Measurements from ENCODE around the gene PDE7B. TPM values are rescaled to one million over a fixed set of nuclear protein-coding genes. Genes with fewer than 3 reads are reported as not detected.

The PDE7B gene
- total RNA-seq, 4 donors from 2014 or later: 3.4 to 15.4 (median 9.3) TPM

GRCh38 chr6:135875446-135875845 lies 23.9 kb downstream of the PDE7B start:
- TF ChIP-seq EP300 (IDR thresholded peaks at IDR 0.05) (no peak), POLR2AphosphoS5 (IDR thresholded peaks at IDR 0.05) (no peak), POLR2A (IDR thresholded peaks at IDR 0.05; ENCODE audit: low read depth) (no peak)
- TF ChIP-seq, protein P1, sequence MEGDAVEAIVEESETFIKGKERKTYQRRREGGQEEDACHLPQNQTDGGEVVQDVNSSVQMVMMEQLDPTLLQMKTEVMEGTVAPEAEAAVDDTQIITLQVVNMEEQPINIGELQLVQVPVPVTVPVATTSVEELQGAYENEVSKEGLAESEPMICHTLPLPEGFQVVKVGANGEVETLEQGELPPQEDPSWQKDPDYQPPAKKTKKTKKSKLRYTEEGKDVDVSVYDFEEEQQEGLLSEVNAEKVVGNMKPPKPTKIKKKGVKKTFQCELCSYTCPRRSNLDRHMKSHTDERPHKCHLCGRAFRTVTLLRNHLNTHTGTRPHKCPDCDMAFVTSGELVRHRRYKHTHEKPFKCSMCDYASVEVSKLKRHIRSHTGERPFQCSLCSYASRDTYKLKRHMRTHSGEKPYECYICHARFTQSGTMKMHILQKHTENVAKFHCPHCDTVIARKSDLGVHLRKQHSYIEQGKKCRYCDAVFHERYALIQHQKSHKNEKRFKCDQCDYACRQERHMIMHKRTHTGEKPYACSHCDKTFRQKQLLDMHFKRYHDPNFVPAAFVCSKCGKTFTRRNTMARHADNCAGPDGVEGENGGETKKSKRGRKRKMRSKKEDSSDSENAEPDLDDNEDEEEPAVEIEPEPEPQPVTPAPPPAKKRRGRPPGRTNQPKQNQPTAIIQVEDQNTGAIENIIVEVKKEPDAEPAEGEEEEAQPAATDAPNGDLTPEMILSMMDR (IDR thresholded peaks at IDR 0.05): no peak

DNA sequence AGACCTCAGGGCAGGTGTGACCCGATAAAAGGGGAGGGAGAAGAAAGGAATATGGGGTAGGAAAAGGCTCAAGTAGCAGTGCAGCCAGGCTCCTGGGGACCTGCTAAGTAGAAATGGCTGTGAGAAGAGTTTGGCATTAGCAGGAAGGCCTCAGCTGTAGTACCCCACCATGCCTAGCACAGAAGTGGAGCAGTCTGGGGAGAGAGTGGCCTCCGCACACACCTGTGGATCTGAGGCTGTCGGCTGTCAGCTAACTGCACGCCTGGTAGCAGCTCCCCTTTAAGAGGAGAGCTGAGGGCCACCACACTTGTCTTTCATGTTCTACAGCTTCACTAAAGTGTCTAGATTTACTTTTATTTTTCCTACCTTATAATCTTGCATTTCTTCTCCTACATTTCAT lies 24.6 kb downstream of the PDE7B start:
- 92% methylated on average over 4 of the region's 4 CpGs for WGBS
- H3K27ac ChIP-seq (replicated peaks in 1 of 4): no peak overlapping the region
- no peak overlapping the region for H3K4me3 ChIP-seq
- DNase-seq (ENCODE audit: extremely low spot score): no peak
- intact Hi-C loops (cut with DNase I): no loop called here
- peaks cover 0 to 3% (median 2%) of the 10 kb centered on the region in 4 donors for H3K4me1 ChIP-seq
- no peaks in the 10 kb centered on the region for H3K36me3 ChIP-seq
- H3K9me3 ChIP-seq: no peaks in the 10 kb centered on the region
- TF ChIP-seq POLR2AphosphoS5 (IDR thresholded peaks at IDR 0.05): no peak
- TF ChIP-seq, protein P1 (IDR thresholded peaks at IDR 0.05): no peak
- no peak for TF ChIP-seq POLR2A (IDR thresholded peaks at IDR 0.05; ENCODE audit: low read depth)
- TF ChIP-seq EP300 (IDR thresholded peaks at IDR 0.05): no peak
- no peaks in the 10 kb centered on the region for H3K27me3 ChIP-seq

More at GRCh38 chr6:135875446-135875845, 23.9 kb downstream of the PDE7B start:
- Histone ChIP-seq H3K4me3 (no peak overlapping the region), H3K36me3 (no peaks in the 10 kb centered on the region), H3K27ac (replicated peaks in 1 of 4) (no peak overlapping the region), H3K9me3 (no peaks in the 10 kb centered on the region), H3K4me1 (no peaks in the 10 kb centered on the region), H3K27me3 (no peaks in the 10 kb centered on the region)
- no peak for DNase-seq (ENCODE audit: extremely low spot score)
- intact Hi-C loops (cut with DNase I): no loop called here
- 94% methylated on average over 2 of the region's 2 CpGs for WGBS

DNA sequence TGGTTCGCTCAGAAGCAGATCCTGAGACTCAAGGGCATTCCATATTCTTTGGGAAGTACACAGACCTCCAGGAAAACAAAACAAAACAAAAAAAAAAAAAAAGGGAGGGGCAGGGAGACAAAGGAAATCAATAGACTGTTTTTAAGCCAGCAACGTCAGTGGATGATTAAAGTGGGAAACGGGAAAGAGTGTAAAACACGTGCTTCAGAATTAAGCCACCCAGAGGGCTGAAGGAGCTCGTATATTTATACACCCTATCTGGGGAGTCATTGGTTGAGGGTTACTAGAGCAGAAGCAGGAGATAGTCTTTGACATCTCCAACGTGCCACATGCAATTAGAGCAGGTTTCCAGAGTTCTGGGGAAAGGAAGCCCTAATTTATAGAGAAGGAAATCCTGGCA lies 26.2 kb downstream of the PDE7B start:
- intact Hi-C loops (cut with DNase I): no loop called here
- H3K4me1 ChIP-seq: peaks cover 0 to 13% (median 4%) of the 10 kb centered on the region in 4 donors
- TF ChIP-seq EP300 (IDR thresholded peaks at IDR 0.05): no peak
- TF ChIP-seq POLR2A (IDR thresholded peaks at IDR 0.05; ENCODE audit: low read depth): no peak
- no peak for TF ChIP-seq POLR2AphosphoS5 (IDR thresholded peaks at IDR 0.05)
- TF ChIP-seq, protein P1 (IDR thresholded peaks at IDR 0.05): no peak
- 83% methylated on average over 6 of the region's 6 CpGs for WGBS
- H3K9me3 ChIP-seq: no peaks in the 10 kb centered on the region
- no peak overlapping the region for H3K4me3 ChIP-seq
- no peaks in the 10 kb centered on the region for H3K27me3 ChIP-seq
- DNase-seq (ENCODE audit: extremely low spot score): no peak
- H3K36me3 ChIP-seq: no peaks in the 10 kb centered on the region
- no peak overlapping the region for H3K27ac ChIP-seq (replicated peaks in 1 of 4)

DNA sequence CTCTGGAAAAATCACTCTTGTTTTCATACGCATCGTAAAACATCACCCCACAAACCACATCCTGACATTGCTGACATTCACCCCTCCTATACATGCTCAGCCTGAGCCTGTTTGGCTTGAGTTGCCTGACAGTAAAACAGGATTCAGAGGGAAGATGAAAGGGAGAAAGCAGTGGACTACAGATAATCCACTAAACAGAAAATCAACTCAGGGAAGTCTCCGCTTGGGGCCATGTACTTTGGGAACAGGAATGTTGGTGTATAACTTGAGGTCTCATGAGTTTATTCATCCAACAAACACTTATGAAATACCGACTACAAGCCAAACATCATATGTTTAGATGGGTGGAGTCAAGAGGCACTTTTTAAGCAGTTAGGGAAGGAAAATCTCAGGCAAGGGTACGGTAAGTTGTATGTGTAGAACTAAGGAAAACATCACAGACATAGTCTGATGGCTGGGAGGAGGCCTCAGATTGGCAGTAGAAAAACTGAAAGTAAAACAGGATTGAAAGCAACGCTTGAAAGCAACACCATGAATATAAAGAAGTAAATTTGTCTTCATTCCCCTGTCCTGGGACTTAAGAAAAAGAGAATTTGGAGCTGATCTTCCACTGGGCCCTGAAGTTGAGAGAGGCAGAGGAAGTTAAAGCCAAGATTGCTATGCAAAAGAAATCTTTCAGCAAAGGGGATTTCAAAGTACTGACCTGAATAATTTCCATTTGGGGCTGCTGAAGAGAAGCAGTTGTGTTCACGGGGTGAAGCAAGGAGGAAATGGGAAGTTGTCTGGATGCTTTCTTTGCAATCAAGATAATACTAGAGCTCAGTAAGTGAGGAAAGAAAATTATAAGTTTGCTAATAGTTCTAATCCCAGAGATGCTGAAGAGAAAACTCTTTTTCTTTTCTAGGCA lies 28.8 kb downstream of the PDE7B start:
- TF ChIP-seq, protein P1 (IDR thresholded peaks at IDR 0.05): no peak
- TF ChIP-seq POLR2AphosphoS5 (IDR thresholded peaks at IDR 0.05) (no peak), POLR2A (IDR thresholded peaks at IDR 0.05; ENCODE audit: low read depth) (no peak), EP300 (IDR thresholded peaks at IDR 0.05) (no peak)
- Histone ChIP-seq H3K4me1 (peaks cover 0 to 13% (median 4%) of the 10 kb centered on the region in 4 donors), H3K27ac (replicated peaks in 1 of 4) (peak overlapping the region in 3 of 4 donors; percentile 10 to 21 (median 13)), H3K9me3 (no peaks in the 10 kb centered on the region), H3K4me3 (peak overlapping the region; percentile 6 to 31 (median 18)), H3K27me3 (no peaks in the 10 kb centered on the region), H3K36me3 (no peaks in the 10 kb centered on the region)
- intact Hi-C loops (cut with DNase I): no loop called here
- no peak for DNase-seq (ENCODE audit: extremely low spot score)
- 76% methylated on average over 7 of the region's 7 CpGs for WGBS
